ENCODE results near the gene MAPK7.

Gene MAPK7

GRCh38 chr17:19369107-19369778 lies 9.1 kb upstream of the MAPK7 start:
- DNase-seq (ENCODE audit: low read depth), result no peak
- no peak overlapping the region for H3K4me3 ChIP-seq (ENCODE audit: low read depth, low read length)
- TF ChIP-seq CTCF (IDR thresholded peaks at IDR 0.05; ENCODE audit: low read depth, low read length, missing control alignments), result no peak

GRCh38 chr17:19369846-19370492 lies 8.3 kb upstream of the MAPK7 start:
- no peak for DNase-seq (ENCODE audit: low read depth)
- no peak overlapping the region for H3K4me3 ChIP-seq (ENCODE audit: low read depth, low read length)
- TF ChIP-seq CTCF (IDR thresholded peaks at IDR 0.05; ENCODE audit: low read depth, low read length, missing control alignments), result no peak

- no peak for TF ChIP-seq CTCF (IDR thresholded peaks at IDR 0.05; ENCODE audit: low read depth, low read length, missing control alignments)
- no peak overlapping the region for H3K4me3 ChIP-seq (ENCODE audit: low read depth, low read length)
- DNase-seq (ENCODE audit: low read depth), result no peak
Measured at GRCh38 chr17:19370493-19370960, 7.8 kb upstream of the MAPK7 start.

- no peak for DNase-seq (ENCODE audit: low read depth)
- H3K4me3 ChIP-seq (ENCODE audit: low read depth, low read length), result no peak overlapping the region
- no peak for TF ChIP-seq CTCF (IDR thresholded peaks at IDR 0.05; ENCODE audit: low read depth, low read length, missing control alignments)
Measured at GRCh38 chr17:19371259-19372010, 6.9 kb upstream of the MAPK7 start.

GRCh38 chr17:19372011-19372370 lies 6.3 kb upstream of the MAPK7 start:
- DNase-seq (ENCODE audit: low read depth), result no peak
- no peak overlapping the region for H3K4me3 ChIP-seq (ENCODE audit: low read depth, low read length)
- TF ChIP-seq CTCF (IDR thresholded peaks at IDR 0.05; ENCODE audit: low read depth, low read length, missing control alignments), result no peak

GRCh38 chr17:19372439-19372838 lies 5.9 kb upstream of the MAPK7 start:
- no peak for TF ChIP-seq CTCF (IDR thresholded peaks at IDR 0.05; ENCODE audit: low read depth, low read length, missing control alignments)
- no peak for DNase-seq (ENCODE audit: low read depth)
- H3K4me3 ChIP-seq (ENCODE audit: low read depth, low read length), result no peak overlapping the region

Measured in GM12864 (cell line).